ENCODE measurements around the gene CHRNB2. TPM values are rescaled to one million over a fixed set of nuclear protein-coding genes. Genes with fewer than 3 reads are reported as not detected.

The CHRNB2 gene
- total and polyA plus RNA-seq, 9 of the 15 experiments (the other 6 are each of a cell fraction or from before 2014, with no cell fraction given): 0.01 TPM; not detected in 8

DNA sequence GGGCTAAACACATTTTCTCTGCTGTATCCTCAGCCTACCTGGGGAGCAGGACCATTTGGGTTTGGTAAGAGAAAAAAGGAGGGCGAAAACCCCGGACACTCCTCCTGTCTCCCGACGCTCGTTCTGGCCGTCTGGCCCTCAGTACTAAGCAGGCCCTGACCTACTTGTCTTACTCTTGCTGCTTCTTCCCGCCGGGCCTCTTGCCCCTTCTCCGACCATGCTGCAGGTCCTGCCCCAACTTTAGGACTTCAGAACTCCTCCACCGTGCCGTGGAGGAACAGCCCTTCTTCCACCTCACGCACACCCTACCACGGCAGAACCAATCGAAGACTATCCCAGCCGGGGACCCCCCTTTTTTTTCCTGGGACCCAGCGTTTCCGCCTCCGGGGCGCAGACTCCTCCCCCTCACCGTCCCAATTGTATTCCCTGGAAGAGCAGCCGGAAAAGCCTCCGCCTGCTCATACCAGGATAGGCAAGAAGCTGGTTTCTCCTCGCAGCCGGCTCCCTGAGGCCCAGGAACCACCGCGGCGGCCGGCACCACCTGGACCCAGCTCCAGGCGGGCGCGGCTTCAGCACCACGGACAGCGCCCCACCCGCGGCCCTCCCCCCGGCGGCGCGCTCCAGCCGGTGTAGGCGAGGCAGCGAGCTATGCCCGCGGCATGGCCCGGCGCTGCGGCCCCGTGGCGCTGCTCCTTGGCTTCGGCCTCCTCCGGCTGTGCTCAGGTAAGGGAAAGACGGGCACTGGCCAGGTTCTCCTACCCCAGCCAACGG lies at the start of gene CHRNB2 (continued):
- TF ChIP-seq, protein P1, sequence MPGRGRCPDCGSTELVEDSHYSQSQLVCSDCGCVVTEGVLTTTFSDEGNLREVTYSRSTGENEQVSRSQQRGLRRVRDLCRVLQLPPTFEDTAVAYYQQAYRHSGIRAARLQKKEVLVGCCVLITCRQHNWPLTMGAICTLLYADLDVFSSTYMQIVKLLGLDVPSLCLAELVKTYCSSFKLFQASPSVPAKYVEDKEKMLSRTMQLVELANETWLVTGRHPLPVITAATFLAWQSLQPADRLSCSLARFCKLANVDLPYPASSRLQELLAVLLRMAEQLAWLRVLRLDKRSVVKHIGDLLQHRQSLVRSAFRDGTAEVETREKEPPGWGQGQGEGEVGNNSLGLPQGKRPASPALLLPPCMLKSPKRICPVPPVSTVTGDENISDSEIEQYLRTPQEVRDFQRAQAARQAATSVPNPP (IDR thresholded peaks at IDR 0.05; ENCODE audit: borderline replicate concordance, insufficient read depth, insufficient read length): no peak
- TF ChIP-seq, protein P2, sequence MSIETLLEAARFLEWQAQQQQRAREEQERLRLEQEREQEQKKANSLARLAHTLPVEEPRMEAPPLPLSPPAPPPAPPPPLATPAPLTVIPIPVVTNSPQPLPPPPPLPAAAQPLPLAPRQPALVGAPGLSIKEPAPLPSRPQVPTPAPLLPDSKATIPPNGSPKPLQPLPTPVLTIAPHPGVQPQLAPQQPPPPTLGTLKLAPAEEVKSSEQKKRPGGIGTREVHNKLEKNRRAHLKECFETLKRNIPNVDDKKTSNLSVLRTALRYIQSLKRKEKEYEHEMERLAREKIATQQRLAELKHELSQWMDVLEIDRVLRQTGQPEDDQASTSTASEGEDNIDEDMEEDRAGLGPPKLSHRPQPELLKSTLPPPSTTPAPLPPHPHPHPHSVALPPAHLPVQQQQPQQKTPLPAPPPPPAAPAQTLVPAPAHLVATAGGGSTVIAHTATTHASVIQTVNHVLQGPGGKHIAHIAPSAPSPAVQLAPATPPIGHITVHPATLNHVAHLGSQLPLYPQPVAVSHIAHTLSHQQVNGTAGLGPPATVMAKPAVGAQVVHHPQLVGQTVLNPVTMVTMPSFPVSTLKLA (conservative IDR thresholded peaks at IDR 0.05): peak; percentile 19 to 73; a peak in 2 of 4 replicates
- no peak for TF ChIP-seq ATF7 (IDR thresholded peaks at IDR 0.05)
- no peak for TF ChIP-seq SAP30 (IDR thresholded peaks at IDR 0.05; ENCODE audit: borderline replicate concordance, insufficient read depth, low read depth, low read length, poor library complexity, severe bottlenecking)
- no peak for TF ChIP-seq CUX1 (CRISPR knock-in tag; IDR thresholded peaks at IDR 0.05)
- peak in 1 of 2 experiments; percentile 36 for TF ChIP-seq E2F6 (IDR thresholded peaks at IDR 0.05; ENCODE audit: borderline replicate concordance in 1 of 2, extremely low read depth in 1 of 2, insufficient read depth in 1 of 2, insufficient read length in 1 of 2, low read depth in 1 of 2, low read length in 1 of 2, poor library complexity in 1 of 2, severe bottlenecking in 1 of 2)
- TF ChIP-seq ZNF232 (CRISPR knock-in tag; IDR thresholded peaks at IDR 0.05): peak; percentile 84; the same call in 1 of the 2 replicates
- TF ChIP-seq HDAC6 (IDR thresholded peaks at IDR 0.05; ENCODE audit: low read depth, low read length): no peak
- no peak for TF ChIP-seq CBFB (CRISPR knock-in tag; IDR thresholded peaks at IDR 0.05)
- no peak for TF ChIP-seq PRDM10 (IDR thresholded peaks at IDR 0.05; ENCODE audit: partially characterized antibody)
- no peak for TF ChIP-seq CEBPB (tag; IDR thresholded peaks at IDR 0.05)
- TF ChIP-seq TSC22D4 (tag; IDR thresholded peaks at IDR 0.05): no peak
